HL-60 (cell line): Measurements from ENCODE around the gene TSPEAR.
"Not testable (repeated sequence)": the region's sequence is repeated elsewhere in the genome, so short reads cannot be mapped to it uniquely, and the experiment has no call there.

ENCODE experiments used
- DNase-seq, 2 experiments: peaks; one replicate each; pipeline ENCODE4 v3.0.0-alpha.2; 2010 to 2020; ENCODE audit warnings: low read depth in 1 of 2, low spot score in 1 of 2
- H3K27ac ChIP-seq: fragments of 250-450 bp; sonication (Bioruptor Pico); replicated peaks from 2 replicates; pipeline ENCODE4 v1.5.1; 2020; ENCODE audit warnings: mild to moderate bottlenecking, moderate library complexity
- H3K27me3 ChIP-seq: fragments of 250-450 bp; sonication (Bioruptor Pico); 2 replicates; pipeline ENCODE4 v1.5.1; 2021; ENCODE audit warnings: mild to moderate bottlenecking, moderate library complexity; ENCODE audit not compliant: insufficient read depth, poor library complexity, severe bottlenecking
- H3K4me3 ChIP-seq: replicated peaks from 2 replicates; pipeline ENCODE4 v1.5.1; 2011; ENCODE audit warnings: mild to moderate bottlenecking, control low read depth, low read length; ENCODE audit not compliant: insufficient read depth
- GABPA ChIP-seq: IDR thresholded peaks from 2 replicates; pipeline ENCODE4 v1.6.1; 2012; ENCODE audit warnings: low read depth
- POLR2AphosphoS5 ChIP-seq: IDR thresholded peaks from 2 replicates; pipeline ENCODE4 v1.6.1; 2012; ENCODE audit warnings: low read depth
- SPI1 ChIP-seq: IDR thresholded peaks from 2 replicates; pipeline ENCODE4 v1.6.1; 2012; ENCODE audit warnings: low read depth, mild to moderate bottlenecking, borderline replicate concordance
- TF ChIP-seq, protein P1 (sequence below): IDR thresholded peaks from 2 replicates; pipeline ENCODE4 v1.6.1; 2012; ENCODE audit warnings: low read depth; ENCODE audit not compliant: insufficient replicate concordance
- TF ChIP-seq, protein P2 (sequence below): IDR thresholded peaks from one replicate; pipeline ENCODE4 v1.5.1; 2011; ENCODE audit warnings: low read length, control low read depth, inconsistent platforms; ENCODE audit not compliant: insufficient read depth

TSPEAR gene

DNA sequence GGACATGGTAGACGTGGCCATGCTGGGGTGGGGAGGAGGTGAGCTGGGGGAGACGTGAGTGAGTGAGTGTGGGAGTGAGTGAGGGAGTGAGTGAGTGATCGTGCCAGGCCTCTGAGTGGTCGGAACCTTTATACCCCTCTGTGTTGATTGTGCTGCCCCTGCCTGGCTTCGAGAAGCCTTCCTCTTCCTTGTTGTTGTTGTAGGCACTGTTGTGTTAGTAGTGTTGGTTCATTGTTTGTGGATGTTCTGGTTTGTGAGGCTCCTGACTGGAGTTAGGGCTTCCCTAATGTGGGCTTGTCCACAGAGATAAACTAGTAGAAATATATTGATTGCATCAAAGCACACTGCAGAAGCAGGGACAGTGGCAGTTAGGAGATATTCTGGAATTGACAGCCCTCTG, 152.7 kb downstream of the TSPEAR start, which contains the start of gene KRTAP10-3:
Gene KRTAP10-3, minus strand, starts transcription at position 101 of the 400 bp plus-strand sequence. Its CDS starts 80 bp downstream, at position 21.
- Histone ChIP-seq H3K4me3 (no peak within 1 kb of the TSS), H3K27me3 (peaks cover 23% of the 10 kb centered on the region), H3K27ac (no peak within 1 kb of the TSS)
- no peak for DNase-seq
- TF ChIP-seq SPI1 (no peak), POLR2AphosphoS5 (no peak), GABPA (no peak)
- TF ChIP-seq, protein P1, sequence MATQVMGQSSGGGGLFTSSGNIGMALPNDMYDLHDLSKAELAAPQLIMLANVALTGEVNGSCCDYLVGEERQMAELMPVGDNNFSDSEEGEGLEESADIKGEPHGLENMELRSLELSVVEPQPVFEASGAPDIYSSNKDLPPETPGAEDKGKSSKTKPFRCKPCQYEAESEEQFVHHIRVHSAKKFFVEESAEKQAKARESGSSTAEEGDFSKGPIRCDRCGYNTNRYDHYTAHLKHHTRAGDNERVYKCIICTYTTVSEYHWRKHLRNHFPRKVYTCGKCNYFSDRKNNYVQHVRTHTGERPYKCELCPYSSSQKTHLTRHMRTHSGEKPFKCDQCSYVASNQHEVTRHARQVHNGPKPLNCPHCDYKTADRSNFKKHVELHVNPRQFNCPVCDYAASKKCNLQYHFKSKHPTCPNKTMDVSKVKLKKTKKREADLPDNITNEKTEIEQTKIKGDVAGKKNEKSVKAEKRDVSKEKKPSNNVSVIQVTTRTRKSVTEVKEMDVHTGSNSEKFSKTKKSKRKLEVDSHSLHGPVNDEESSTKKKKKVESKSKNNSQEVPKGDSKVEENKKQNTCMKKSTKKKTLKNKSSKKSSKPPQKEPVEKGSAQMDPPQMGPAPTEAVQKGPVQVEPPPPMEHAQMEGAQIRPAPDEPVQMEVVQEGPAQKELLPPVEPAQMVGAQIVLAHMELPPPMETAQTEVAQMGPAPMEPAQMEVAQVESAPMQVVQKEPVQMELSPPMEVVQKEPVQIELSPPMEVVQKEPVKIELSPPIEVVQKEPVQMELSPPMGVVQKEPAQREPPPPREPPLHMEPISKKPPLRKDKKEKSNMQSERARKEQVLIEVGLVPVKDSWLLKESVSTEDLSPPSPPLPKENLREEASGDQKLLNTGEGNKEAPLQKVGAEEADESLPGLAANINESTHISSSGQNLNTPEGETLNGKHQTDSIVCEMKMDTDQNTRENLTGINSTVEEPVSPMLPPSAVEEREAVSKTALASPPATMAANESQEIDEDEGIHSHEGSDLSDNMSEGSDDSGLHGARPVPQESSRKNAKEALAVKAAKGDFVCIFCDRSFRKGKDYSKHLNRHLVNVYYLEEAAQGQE, result no peak
- TF ChIP-seq, protein P2, sequence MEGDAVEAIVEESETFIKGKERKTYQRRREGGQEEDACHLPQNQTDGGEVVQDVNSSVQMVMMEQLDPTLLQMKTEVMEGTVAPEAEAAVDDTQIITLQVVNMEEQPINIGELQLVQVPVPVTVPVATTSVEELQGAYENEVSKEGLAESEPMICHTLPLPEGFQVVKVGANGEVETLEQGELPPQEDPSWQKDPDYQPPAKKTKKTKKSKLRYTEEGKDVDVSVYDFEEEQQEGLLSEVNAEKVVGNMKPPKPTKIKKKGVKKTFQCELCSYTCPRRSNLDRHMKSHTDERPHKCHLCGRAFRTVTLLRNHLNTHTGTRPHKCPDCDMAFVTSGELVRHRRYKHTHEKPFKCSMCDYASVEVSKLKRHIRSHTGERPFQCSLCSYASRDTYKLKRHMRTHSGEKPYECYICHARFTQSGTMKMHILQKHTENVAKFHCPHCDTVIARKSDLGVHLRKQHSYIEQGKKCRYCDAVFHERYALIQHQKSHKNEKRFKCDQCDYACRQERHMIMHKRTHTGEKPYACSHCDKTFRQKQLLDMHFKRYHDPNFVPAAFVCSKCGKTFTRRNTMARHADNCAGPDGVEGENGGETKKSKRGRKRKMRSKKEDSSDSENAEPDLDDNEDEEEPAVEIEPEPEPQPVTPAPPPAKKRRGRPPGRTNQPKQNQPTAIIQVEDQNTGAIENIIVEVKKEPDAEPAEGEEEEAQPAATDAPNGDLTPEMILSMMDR, result no peak

DNA sequence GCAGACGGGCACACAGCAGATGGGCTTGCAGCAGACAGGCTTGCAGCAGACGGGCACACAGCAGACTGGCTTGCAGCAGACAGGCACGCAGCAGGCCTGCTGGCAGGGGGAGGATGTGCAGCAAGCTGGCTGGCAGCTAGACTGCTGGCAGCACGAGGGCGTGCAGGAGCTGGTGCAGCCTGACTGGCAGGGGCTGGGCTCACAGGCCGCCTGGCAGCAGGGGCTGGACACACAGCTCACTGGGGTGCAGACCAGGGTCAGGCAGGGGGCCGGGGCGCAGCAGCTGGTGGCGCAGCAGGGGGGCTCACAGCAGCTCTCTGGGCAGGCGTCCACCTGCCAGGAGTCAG, 153.1 kb downstream of the TSPEAR start:
- not testable (repeated sequence) for H3K27ac ChIP-seq, H3K4me3 ChIP-seq, DNase-seq
- H3K27me3 ChIP-seq, result peaks cover 23% of the 10 kb centered on the region

DNA sequence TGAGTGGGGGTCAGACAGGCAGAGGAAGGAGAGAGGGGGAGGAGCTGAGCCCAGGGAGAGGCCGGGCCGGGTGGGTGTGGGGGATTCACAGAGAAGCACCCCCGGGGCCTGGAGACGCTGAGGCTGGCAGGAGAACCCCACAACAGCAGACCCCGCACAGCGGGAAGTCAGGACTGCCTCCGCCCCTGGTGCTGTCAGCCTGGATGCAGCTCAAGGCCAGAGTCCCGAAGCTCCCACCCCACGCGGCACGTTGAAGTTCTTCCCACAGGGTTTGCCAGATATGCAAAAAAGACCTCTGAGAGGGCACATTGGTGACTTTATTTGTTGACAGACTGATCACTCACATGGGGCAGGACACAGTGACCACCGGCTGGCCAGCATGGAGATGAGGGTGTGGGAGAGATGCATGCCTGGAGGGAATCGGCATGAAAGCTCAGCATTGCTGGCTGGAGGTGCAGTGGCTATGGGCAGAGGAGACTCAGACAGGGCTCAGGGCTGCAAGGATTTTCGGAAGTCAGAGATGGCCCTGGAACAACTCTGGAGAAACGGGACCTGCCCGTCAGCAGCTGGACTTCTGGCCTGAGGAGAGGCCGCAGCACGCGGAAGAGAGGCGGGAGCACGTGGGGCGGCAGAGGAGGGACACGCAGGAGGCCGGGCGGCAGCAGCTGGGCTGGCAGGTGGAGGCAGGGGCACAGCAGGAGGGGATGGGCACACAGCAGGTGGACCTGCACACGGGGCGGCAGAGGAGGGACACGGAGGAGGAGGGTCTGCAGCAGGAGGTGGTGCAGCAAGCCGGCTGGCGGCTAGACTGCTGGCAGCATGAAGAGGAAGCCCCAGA, 153.7 kb downstream of the TSPEAR start:
- no peak overlapping the region for H3K4me3 ChIP-seq

More for the DNA sequence above, 153.7 kb downstream of the TSPEAR start:
- Histone ChIP-seq H3K27ac (no peak overlapping the region), H3K27me3 (peaks cover 23% of the 10 kb centered on the region)
- TF ChIP-seq SPI1 (no peak), POLR2AphosphoS5 (no peak), GABPA (no peak)
- TF ChIP-seq, protein P2, result no peak
- TF ChIP-seq, protein P1, result no peak
- DNase-seq, result no peak
